Lung microvascular endothelial cell (primary cell): ENCODE results near the gene SCNN1A. TPM values are rescaled to one million over a fixed set of nuclear protein-coding genes. Genes with fewer than 3 reads are reported as not detected.
"Not testable (repeated sequence)": the region's sequence is repeated elsewhere in the genome, so short reads cannot be mapped to it uniquely, and the experiment has no call there.

ENCODE experiments used
- DNase-seq, 2 donors: peaks; one replicate each; pipeline versions ENCODE4 v3.0.0 to v3.0.0-alpha.2; 2010; ENCODE audit warnings: low read depth in 2 of 2
- total RNA-seq: library from RNA; depleted of rRNA; stranded (reverse); fragments of >200 nt; gene quantifications from 2 replicates; pipeline ENCODE4 v1.2.1, GENCODE V29; 2014

The SCNN1A gene
- total RNA-seq, 1 donor from 2014 or later: 0.20 TPM

DNA sequence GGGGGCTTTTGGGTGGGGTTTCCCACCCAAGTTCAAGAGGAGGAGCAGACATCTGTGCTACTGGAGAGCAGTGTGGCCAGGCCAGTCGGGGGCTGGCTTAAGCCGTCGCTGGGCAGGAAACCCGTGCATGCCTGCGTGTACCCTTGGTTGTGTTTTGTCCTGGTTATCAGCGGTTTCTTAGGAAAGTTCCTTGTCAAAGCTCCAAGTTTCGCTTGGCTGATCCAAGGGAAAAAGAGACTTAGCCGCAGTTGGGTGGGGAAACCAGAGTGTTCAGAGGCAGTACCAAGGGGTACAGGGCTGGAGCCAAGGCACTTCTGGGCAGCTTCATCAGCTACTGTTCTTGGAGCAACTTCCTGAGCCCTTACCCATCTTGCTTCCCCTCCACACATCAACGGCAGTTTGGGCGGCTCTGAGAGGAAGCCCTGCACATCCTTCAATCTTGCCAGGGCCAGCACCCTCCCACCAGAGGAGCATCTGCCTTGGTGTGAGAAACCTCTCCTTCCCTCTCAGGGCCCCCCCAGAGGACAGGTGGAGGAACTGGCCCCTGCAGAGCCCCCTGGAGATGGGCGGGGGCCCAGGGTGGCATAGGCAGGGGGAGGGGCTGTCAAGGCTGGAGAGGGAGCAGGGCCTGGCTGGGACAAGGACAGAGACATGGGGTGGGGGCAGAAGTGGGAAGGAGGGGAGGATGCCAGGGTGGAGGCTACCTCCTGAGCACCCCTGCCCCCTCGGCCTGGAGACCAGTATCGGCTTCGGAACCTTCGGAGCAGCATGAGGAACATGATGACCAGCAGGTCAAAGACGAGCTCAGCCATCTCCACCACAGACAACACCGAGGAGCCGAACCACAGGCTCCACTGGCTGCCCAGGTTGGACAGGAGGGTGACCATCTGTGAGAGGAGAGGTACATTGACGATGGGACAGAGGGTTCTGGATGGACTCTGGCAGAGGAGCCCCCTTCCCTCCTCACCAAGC, 27.7 kb downstream of the SCNN1A start:
- peak in 1 of 2 donors; percentile 89 for DNase-seq

DNA sequence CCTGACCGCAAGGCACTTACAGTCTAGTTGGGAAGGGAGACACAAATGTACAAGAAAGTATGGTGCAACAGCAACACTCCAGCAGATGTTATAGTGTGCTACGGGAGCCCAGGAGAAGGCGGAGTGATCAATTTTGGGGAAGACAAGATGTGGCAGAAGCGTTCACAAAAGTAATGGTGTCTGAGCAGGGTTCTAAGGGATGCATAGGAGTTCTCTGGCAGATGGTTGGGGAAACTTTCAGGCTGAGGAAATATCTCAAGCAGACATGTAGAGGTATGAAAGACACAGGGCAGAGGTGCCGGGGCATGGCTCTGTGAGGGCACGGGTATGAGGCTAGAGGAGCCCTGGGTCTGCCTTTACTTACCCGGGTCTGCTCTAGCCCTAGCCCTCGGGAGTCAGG, 28.4 kb downstream of the SCNN1A start:
- DNase-seq: no peak

GRCh38 chr12:6346235-6346832, 29.0 kb downstream of the SCNN1A start:
- no peak for DNase-seq

DNA sequence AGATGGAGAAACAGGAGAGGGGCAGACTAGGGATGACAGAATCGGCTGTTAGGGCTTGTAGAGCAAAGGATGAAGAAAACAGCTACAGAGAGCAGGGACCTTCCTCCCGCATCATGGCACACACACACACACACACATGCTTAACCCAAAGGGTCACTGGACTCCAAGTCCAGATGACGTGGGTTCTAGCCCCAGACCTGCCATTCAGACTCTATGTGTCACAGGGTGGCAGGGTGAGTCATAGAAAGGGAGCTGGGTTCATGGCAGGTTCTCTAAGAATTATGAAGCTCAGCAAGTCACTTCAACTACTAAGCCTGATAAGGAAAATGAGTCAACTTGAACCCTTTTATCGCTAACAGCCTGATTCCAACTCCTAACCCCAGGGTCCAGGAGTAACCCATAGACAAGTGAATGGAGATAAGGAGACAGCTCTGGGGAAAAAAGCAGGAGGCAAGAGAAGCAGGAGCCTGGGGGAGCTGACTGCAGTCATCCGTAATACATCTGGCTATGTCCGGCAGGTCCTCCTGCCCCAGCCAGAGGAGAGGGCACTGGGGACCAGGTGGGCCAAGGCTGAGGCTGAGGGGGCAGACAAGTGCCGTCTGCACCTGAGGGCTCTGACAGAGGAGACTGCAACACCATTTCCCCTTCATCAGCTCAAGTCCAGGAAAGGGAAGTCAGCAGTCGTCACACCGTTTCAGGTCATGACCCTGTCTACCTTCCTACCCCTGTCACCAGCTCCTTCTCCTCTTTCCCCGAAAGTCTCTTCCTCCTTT, 29.9 kb downstream of the SCNN1A start:
- peak in 1 of 2 donors; percentile 98 for DNase-seq

DNA sequence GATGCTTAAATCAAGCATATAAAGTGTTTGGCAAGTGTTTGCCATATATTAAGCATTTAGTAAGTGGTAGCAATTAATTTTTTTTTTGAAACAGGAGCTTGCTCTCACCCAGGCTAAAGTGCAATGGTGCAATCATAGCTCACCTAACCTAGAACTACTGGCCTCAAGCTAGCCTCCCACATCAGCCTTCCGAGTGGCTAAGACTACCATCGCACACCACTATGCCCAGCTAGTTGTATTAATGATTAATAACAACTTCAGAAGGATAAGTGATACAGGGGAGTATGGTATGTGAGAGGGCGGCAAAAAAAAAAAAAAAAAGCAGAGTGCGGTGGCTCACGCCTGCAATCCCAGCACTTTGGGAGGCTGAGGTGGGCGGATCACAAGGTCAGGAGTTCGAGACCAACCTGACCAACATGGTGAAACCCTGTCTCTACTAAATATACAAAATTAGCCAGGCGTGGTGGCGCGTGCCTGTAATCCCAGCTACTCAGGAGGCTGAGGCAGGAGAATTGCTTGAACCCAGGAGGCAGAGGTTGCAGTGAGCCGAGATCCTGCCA, 31.2 kb downstream of the SCNN1A start:
- DNase-seq: not testable (repeated sequence)

DNA sequence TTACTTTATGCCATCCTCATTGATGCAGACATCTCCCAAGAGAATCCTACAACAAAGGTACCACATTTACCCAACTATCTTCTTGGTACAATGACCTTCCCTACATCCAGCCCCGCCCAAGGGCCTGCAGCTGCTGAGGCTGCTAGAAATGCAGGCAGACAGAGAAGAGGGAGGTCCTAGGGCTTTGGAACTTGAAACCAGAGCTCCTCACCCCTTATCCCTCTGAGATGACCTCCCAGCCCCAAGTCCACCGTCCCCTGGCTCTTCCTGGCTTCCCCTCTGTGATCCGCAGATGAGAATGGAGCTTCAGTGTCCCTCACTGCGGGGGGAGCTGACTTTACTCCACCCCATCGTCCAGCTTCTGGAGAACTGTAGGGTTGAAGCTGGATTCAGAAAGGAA, 31.8 kb downstream of the SCNN1A start:
- DNase-seq: no peak

GRCh38 chr12:6342140-6342889, 33.0 kb downstream of the SCNN1A start:
- DNase-seq: no peak

DNA sequence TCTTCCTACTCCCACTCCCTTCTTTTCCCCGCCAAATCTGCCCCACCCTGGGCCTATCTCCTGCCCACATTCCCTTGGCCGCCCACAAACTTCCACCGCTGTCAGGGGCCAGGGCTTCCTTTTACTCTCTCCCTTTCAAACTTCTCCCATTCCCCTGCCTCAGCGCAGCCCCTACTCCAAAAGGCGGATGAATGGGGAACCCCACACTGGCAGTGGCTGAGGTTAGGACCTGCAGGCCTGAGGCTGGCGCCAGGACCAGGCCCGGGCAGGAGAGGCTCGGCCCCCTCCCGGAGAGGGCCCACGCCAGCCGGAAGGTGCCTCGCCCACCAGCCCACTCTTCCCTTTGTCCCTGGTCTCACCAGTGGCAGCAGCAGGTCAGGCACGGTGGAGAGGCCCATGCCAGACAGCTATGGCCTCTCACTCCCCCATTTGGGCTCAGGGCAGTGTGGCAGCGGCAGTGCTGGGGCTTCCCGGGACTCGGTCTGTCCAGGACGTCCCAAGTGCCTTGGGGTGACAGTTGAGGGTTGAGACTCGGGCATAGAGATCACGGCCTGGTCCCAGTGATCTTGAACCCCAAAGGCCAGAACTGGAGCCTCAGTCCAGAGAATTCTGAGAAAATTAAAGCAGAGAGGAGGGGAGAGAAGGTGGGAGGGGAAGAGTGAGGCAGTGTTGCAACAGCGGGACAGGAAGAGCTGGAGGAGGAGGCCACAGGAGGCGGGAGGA, 33.8 kb downstream of the SCNN1A start, which contains the start of gene TNFRSF1A:
TSS of gene TNFRSF1A (minus strand) at position 660 of the 723 bp plus-strand sequence. CDS start at position 398, 262 bp downstream.
- DNase-seq: peak; percentile 80 to 88

DNA sequence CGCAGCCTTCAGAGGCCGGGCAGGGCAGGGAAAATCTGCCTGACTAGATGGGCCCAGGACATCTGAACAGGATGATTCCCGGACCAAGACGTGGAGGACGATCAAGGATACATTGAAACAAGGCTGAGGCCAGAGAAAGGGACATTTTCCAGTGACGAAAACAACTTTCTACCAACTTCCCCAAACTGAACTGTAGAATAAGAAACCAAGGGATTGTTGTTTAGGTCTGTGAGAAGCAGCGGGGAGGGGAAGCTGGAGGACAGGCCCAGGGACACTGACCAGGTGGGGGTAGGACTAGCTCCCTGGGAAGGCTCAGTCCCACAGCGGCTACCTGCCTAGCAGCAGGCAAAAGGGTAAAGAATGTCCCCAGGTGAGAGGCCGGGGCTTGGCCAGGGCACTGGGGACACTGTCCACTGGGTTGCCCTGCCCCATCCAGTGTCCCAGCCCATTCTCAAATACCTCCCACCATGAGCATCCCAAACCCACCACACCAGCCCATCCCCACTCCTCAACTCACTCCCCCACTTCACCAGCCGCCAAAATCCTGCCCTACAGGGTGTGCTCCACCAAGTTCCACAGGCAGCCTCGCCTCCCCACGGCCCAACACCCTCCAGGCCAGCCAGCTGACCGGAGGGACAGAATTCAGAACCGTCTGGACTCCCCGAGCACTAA, 34.5 kb downstream of the SCNN1A start:
- no peak for DNase-seq

- peak in 1 of 2 donors; percentile 75 for DNase-seq
These were observed 35.2 kb downstream of the SCNN1A start for GRCh38 chr12:6340032-6340638.

DNA sequence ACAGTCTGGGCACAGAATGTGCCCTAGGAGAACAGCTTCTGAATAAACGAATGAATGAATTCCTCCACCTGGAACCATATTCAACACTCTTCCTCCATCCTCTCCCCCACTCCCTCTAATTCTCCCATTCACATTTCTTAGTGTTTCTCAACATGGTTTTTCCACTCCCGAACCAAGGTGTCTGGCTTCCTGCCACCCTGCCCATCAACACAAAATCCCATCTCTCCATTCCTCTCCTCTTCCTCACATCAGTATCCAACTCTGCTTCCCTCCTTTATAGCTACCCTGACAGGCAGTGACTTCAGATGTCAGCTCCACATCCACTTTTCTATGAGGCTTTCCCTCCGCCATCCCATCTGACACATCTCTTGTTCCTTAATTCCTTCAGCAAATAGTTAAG, 36.4 kb downstream of the SCNN1A start:
- DNase-seq: no peak

DNA sequence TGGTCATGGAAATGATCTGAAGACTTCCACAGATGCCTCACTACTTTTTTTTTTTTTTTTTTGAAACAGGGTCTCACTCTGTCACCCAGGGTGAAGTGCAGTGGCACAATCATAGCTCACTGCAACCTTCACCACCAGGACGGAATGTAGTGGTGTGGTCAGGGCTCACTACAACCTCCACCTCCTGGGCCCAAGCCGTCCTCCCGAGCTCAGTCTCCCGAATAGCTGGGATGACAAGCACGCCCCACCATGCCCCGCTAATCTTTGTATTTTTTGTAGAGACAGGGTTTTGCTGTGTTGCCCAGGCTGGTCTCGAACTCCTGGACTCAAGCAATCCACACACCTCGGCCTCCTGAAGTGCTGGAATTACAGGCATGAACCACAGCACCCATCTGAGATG, 36.8 kb downstream of the SCNN1A start:
- DNase-seq: not testable (repeated sequence)

DNA sequence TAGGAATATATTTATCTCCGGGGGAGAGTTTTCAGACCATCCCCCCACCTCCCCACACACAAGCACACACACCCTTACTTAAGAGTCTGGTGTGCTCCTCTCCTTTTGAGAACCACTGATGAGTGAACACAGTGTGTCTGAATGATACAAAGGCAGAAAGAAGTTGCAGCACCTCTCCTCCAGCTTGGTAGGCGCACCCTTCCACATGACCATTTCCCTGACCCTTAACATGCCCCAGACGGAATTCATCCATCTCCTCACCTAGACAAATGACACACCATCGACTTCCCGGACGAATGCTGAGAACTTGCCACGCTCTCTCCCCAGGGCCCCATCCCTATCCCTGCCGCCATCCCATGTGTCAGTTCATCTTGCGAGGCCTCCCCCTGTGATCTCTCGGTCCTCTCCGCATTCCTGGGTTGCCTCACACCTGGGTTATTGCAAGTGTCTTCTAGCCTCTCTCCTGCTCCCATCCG, 37.4 kb downstream of the SCNN1A start:
- DNase-seq: peak in 1 of 2 donors; percentile 83

- DNase-seq: peak in 1 of 2 donors; percentile 43
These were observed 38.2 kb downstream of the SCNN1A start for GRCh38 chr12:6336889-6337853.

- DNase-seq: peak; percentile 90 to 100
These were observed 39.1 kb downstream of the SCNN1A start for GRCh38 chr12:6336079-6336888.

GRCh38 chr12:6335451-6336078, 39.8 kb downstream of the SCNN1A start:
- peak; percentile 79 to 94 for DNase-seq
